PC-3 (cell line): ENCODE results near the gene LMBR1L. TPM values are rescaled to one million over a fixed set of nuclear protein-coding genes. Genes with fewer than 3 reads are reported as not detected.

Source experiments
- ATAC-seq: fragments of 200-7000 bp; cut with Tn5 transposase; 2 replicates; pipeline ENCODE4 v1.9.1; 2020; ENCODE audit warnings: mild to moderate bottlenecking, moderate library complexity
- BruUV-seq: library from RNA; stranded (reverse); fragments of 400-500 nt; replicated peaks from 2 replicates; lab custom pipeline; 2021; lab: Mats Ljungman, UMichigan
- CTCF ChIA-PET: fragments of 300-600 bp; sonication (Branson Sonifier 250); formaldehyde crosslinking; loops from one replicate; lab custom pipeline; 2022; ENCODE audit warnings: antibody characterized with exemption; lab: Charles Lee
- POLR2A ChIA-PET: fragments of 300-600 bp; sonication (Branson Sonifier 250); formaldehyde crosslinking; loops from one replicate; lab custom pipeline; 2022; ENCODE audit warnings: antibody characterized with exemption; ENCODE audit not compliant: unreplicated experiment; lab: Charles Lee
- DNase-seq: peaks from one replicate; pipeline ENCODE4 v3.0.0-alpha.2; 2015
- H2AFZ ChIP-seq: fragments of 300-600 bp; sonication (generic); 2 replicates; pipeline ENCODE4 v1.6.0; 2016; ENCODE audit warnings: antibody characterized with exemption, low read length
- H3F3A ChIP-seq: fragments of 300-600 bp; sonication (generic); one replicate; pipeline ENCODE4 v1.6.0; 2017; ENCODE audit warnings: antibody characterized with exemption, low read length, control low read depth, mild to moderate bottlenecking; ENCODE audit not compliant: unreplicated experiment
- H3K27ac ChIP-seq: fragments of 300-600 bp; sonication (generic); 2 replicates; pipeline ENCODE4 v1.5.1; 2016; ENCODE audit warnings: mild to moderate bottlenecking, low read length
- H3K27me3 ChIP-seq: fragments of 300-600 bp; sonication (generic); 2 replicates; pipeline ENCODE4 v1.6.1; 2016; ENCODE audit warnings: low read length, mixed read lengths
- H3K36me3 ChIP-seq: fragments of 300-600 bp; sonication (generic); 2 replicates; pipeline ENCODE4 v1.6.1; 2016; ENCODE audit warnings: low read depth, mixed run types, low read length, mixed read lengths
- H3K4me1 ChIP-seq: fragments of 300-600 bp; sonication (generic); 2 replicates; pipeline ENCODE4 v1.5.1; 2016; ENCODE audit warnings: low read length; ENCODE audit not compliant: insufficient read depth
- H3K4me2 ChIP-seq: fragments of 300-600 bp; sonication (generic); 2 replicates; pipeline ENCODE4 v1.6.0; 2016; ENCODE audit warnings: low read length
- H3K4me3 ChIP-seq: fragments of 300-600 bp; sonication (generic); 2 replicates; pipeline ENCODE4 v1.5.1; 2016; ENCODE audit warnings: mild to moderate bottlenecking, low read length, mixed read lengths
- H3K79me2 ChIP-seq: fragments of 300-600 bp; sonication (generic); 2 replicates; pipeline ENCODE4 v1.6.1; 2017; ENCODE audit warnings: low read length, mixed read lengths
- H3K9ac ChIP-seq: fragments of 300-600 bp; sonication (generic); 2 replicates; pipeline ENCODE4 v1.6.0; 2016; ENCODE audit warnings: mild to moderate bottlenecking, low read length
- H3K9me2 ChIP-seq: fragments of 300-600 bp; sonication (generic); replicated peaks from 2 replicates; pipeline ENCODE4 v1.6.1; 2016; ENCODE audit warnings: mixed run types, low read length, mixed read lengths
- H3K9me3 ChIP-seq: fragments of 300-600 bp; sonication (generic); 2 replicates; pipeline ENCODE4 v1.6.1; 2016; ENCODE audit warnings: low read length, mixed read lengths
- H4K20me1 ChIP-seq: fragments of 300-600 bp; sonication (generic); 2 replicates; pipeline ENCODE4 v1.6.1; 2016; ENCODE audit warnings: low read length, mixed read lengths
- CTCF ChIP-seq: fragments of 300-600 bp; sonication (generic); conservative IDR thresholded peaks from 2 replicates; pipeline ENCODE4 v1.5.1; 2017; ENCODE audit warnings: antibody characterized with exemption, low read depth, mild to moderate bottlenecking, low read length
- EZH2 ChIP-seq: fragments of 300-600 bp; sonication (generic); IDR thresholded peaks from one replicate; pipeline ENCODE4 v1.6.1; 2017; ENCODE audit warnings: antibody characterized with exemption, mild to moderate bottlenecking, low read length; ENCODE audit not compliant: unreplicated experiment
- EZH2phosphoT487 ChIP-seq: fragments of 300-600 bp; sonication (generic); IDR thresholded peaks from 2 replicates; pipeline ENCODE4 v1.6.1; 2018; ENCODE audit warnings: mild to moderate bottlenecking, antibody characterized with exemption, low read length, borderline replicate concordance
- intact Hi-C: fragments of 100-400 bp; cut with micrococcal nuclease; formaldehyde crosslinking; loops from 2 replicates; pipeline ENCODE4 v1.9.0; 2023
- total RNA-seq: library from RNA; depleted of rRNA; stranded (reverse); fragments of >200 nt; gene quantifications from 2 replicates; pipeline ENCODE4 v1.2.3, GENCODE V29; 2014

Gene LMBR1L
- total RNA-seq, 1 experiment from 2014 or later = 17.1 TPM

- Histone ChIP-seq H3K4me3 (no peak overlapping the region), H3F3A (no peaks in the 10 kb centered on the region), H3K79me2 (peaks cover 38% of the 10 kb centered on the region), H3K27ac (no peak overlapping the region), H3K4me1 (peaks cover 18% of the 10 kb centered on the region), H3K9ac (no peak overlapping the region), H3K36me3 (peaks cover 72% of the 10 kb centered on the region), H2AFZ (no peak overlapping the region), H3K4me2 (no peak overlapping the region), H3K9me2 (no peaks in the 10 kb centered on the region), H4K20me1 (peaks cover 43% of the 10 kb centered on the region), H3K27me3 (no peaks in the 10 kb centered on the region), H3K9me3 (no peaks in the 10 kb centered on the region)
- no peak for ATAC-seq
- intact Hi-C loops = no loop called here
- no peak for TF ChIP-seq EZH2
- no peak for TF ChIP-seq CTCF
- no peak for TF ChIP-seq EZH2phosphoT487
- no peak for DNase-seq
- ChIA-PET POLR2A (no interaction called here), CTCF (no interaction called here)
- no TSS peak for BruUV-seq
Observed at GRCh38 chr12:49051777-49052438, 58.7 kb downstream of the LMBR1L start.

GRCh38 chr12:49051373-49051764 is 59.3 kb downstream of the LMBR1L start:
- peaks cover 13% of the 10 kb centered on the region for H3K4me1 ChIP-seq
- no peak overlapping the region for H3K27ac ChIP-seq
- no peaks in the 10 kb centered on the region for H3F3A ChIP-seq
- H3K79me2 ChIP-seq = peaks cover 33% of the 10 kb centered on the region
- BruUV-seq = no TSS peak
- no peaks in the 10 kb centered on the region for H3K9me3 ChIP-seq
- H3K9me2 ChIP-seq = no peaks in the 10 kb centered on the region
- peaks cover 75% of the 10 kb centered on the region for H3K36me3 ChIP-seq
- ATAC-seq = no peak
- H2AFZ ChIP-seq = no peak overlapping the region
- intact Hi-C loops = no loop called here
- ChIA-PET POLR2A (no interaction called here), CTCF (no interaction called here)
- no peak overlapping the region for H3K4me3 ChIP-seq
- DNase-seq = no peak
- H3K9ac ChIP-seq = no peak overlapping the region
- H3K27me3 ChIP-seq = no peaks in the 10 kb centered on the region
- H3K4me2 ChIP-seq = no peak overlapping the region
- TF ChIP-seq EZH2 (no peak), EZH2phosphoT487 (no peak), CTCF (no peak)
- peaks cover 38% of the 10 kb centered on the region for H4K20me1 ChIP-seq
